ENCODE data around the gene ELK4. TPM values are rescaled to one million over a fixed set of nuclear protein-coding genes. Genes with fewer than 3 reads are reported as not detected.

The ELK4 gene
- total and polyA plus RNA-seq, 2 experiments from 2014 or later = 5.1 to 16.4 TPM

DNA sequence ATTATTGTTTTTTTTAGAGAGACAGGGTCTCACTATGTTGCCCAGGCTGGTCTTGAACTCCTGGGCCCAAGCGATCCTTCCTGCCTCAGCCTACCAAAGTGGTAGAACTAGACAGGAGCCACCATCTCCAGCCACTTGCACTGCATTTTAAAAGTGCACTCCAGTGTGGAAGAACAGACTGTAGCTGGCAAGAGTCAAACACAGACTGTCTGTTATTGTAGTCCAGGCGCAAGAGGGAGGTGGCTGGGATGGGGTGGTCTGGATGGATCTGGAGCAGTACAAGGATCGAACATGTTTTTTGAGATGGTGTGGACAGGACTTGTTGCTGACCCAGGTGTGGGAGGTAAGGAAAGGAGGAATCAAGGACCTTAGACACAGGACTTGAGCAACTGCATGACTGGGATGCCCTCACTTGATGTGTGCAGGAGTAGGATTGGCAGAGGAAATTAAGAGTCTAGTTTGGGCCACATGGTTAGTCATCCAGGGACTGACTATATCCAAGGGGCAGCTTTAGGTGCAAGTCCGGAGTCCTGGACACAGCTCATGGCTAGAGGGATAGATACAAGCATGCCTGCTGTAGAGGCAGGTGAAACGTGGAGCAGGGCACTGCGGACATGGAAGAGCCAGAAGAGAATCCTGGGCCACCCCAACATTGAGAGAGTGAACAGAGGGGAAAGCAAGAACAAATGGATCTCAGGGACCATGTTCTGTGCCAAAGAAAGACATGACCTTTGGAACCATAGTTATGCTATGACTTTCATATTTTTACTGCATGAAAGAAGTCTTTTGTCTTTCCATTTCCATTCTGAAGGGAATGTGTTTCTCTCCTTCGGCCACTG lies 42.0 kb downstream of the ELK4 start:
- Histone ChIP-seq H3K9ac (no peak overlapping the region), H3K4me1 (ENCODE audit: insufficient read depth) (peaks cover 4% of the 10 kb centered on the region; the same call in 1 of the 2 replicates), H3K4me2 (ENCODE audit: unreplicated experiment) (no peak overlapping the region), H3K4me3 (no peak overlapping the region), H3K36me3 (ENCODE audit: low read depth) (no peaks in the 10 kb centered on the region), H2AFZ (no peak overlapping the region), H3K79me2 (ENCODE audit: insufficient read depth) (no peaks in the 10 kb centered on the region), H3K9me2 (ENCODE audit: insufficient read depth) (no peaks in the 10 kb centered on the region), H3F3A (ENCODE audit: insufficient read depth) (no peaks in the 10 kb centered on the region), H3K27me3 (replicated peaks; ENCODE audit: insufficient read depth) (0 out of 2 replicates have a peak, but pooled peaks cover 3% of the 10 kb centered on the region), H4K20me1 (ENCODE audit: insufficient read depth) (no peaks in the 10 kb centered on the region), H3K9me3 (ENCODE audit: low read depth) (no peaks in the 10 kb centered on the region), H3K27ac (no peak overlapping the region)
- 79 to 87% methylated on average over 7 of the region's 7 CpGs for WGBS, 2 experiments (ENCODE audit: low coverage in 1 of 2, low lambda C conversion rate in 2 of 2, missing lambda C conversion rate in 2 of 2)
- DNase-seq = no peak
- TF ChIP-seq EZH2phosphoT487 (IDR thresholded peaks at IDR 0.05; ENCODE audit: insufficient read depth, low read depth) (no peak), EZH2 (IDR thresholded peaks at IDR 0.05; ENCODE audit: insufficient read depth, poor library complexity, severe bottlenecking) (no peak)
- in situ Hi-C loops (cut with MboI) = loop anchor here (10.0 kb wide), 1 partner anchor 65 kb away; no protein-coding TSS in a partner anchor

DNA sequence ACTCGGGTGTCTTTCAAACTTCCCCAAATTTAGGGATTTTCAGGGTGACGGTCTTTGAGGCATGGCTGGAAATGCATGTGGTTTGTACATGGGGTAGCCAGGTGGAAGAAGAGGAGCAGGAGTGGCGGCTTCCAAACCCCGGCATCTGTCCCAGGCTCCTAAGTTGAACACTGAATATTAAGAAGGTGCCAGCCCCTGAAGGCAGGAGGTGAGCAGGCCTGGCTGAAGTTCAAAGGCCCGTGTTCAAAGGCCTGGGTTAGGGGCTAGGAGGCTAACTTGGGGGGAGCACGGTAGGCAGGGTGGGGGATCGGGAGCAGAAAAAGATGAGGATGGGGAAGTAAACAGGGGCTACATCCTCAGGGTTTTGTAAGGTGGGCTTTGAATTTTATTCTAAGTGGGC lies 42.8 kb downstream of the ELK4 start:
- H3K27ac ChIP-seq = no peak overlapping the region
- 86% methylated on average over 7 of the region's 7 CpGs for WGBS, 2 experiments (ENCODE audit: low coverage in 1 of 2, low lambda C conversion rate in 2 of 2, missing lambda C conversion rate in 2 of 2)
- no peaks in the 10 kb centered on the region for H3K36me3 ChIP-seq (ENCODE audit: low read depth)
- H3K27me3 ChIP-seq (replicated peaks; ENCODE audit: insufficient read depth) = 0 out of 2 replicates have a peak, but pooled peaks cover 6% of the 10 kb centered on the region
- no peak overlapping the region for H3K4me3 ChIP-seq
- no peak overlapping the region for H2AFZ ChIP-seq
- DNase-seq = no peak
- H3K4me2 ChIP-seq (ENCODE audit: unreplicated experiment) = no peak overlapping the region
- in situ Hi-C loops (cut with MboI) = no loop called here
- no peaks in the 10 kb centered on the region for H4K20me1 ChIP-seq (ENCODE audit: insufficient read depth)
- peaks cover 4% of the 10 kb centered on the region; the same call in 1 of the 2 replicates for H3K4me1 ChIP-seq (ENCODE audit: insufficient read depth)
- no peak overlapping the region for H3K9ac ChIP-seq
- H3F3A ChIP-seq (ENCODE audit: insufficient read depth) = no peaks in the 10 kb centered on the region
- TF ChIP-seq EZH2phosphoT487 (IDR thresholded peaks at IDR 0.05; ENCODE audit: insufficient read depth, low read depth) (no peak), EZH2 (IDR thresholded peaks at IDR 0.05; ENCODE audit: insufficient read depth, poor library complexity, severe bottlenecking) (no peak)
- H3K79me2 ChIP-seq (ENCODE audit: insufficient read depth) = no peaks in the 10 kb centered on the region
- no peaks in the 10 kb centered on the region for H3K9me3 ChIP-seq (ENCODE audit: low read depth)
- no peaks in the 10 kb centered on the region for H3K9me2 ChIP-seq (ENCODE audit: insufficient read depth)

DNA sequence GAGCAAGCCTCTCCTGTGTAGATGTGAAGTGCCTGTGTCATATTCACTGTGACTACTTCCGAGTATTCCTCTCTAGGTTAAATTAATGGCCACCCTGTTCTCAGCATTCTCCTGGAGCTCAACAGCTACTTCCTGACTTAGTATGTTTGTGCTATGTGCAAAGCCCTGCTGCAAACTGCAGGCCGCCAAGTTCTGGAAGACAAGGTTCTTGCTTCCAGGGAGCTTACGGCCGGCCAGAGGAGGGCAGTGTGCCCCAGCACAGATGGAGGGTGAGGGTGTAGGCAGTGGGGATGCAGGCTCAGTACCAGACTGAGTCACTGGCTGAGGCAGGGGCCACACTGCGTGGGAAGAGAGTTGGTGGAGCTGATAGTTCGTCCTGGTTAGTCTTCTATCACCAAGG lies 43.2 kb downstream of the ELK4 start:
- peak; percentile 61 for DNase-seq
- in situ Hi-C loops (cut with MboI) = no loop called here

GRCh38 chr1:205587581-205587980 lies 44.2 kb downstream of the ELK4 start:
- Histone ChIP-seq H3K4me2 (ENCODE audit: unreplicated experiment) (no peak overlapping the region), H4K20me1 (ENCODE audit: insufficient read depth) (no peaks in the 10 kb centered on the region), H3K9me3 (ENCODE audit: low read depth) (no peaks in the 10 kb centered on the region), H3K4me1 (ENCODE audit: insufficient read depth) (peaks cover 4% of the 10 kb centered on the region; the same call in 1 of the 2 replicates), H3K9ac (no peak overlapping the region), H3F3A (ENCODE audit: insufficient read depth) (no peaks in the 10 kb centered on the region), H3K9me2 (ENCODE audit: insufficient read depth) (no peaks in the 10 kb centered on the region), H3K36me3 (ENCODE audit: low read depth) (no peaks in the 10 kb centered on the region), H3K27ac (no peak overlapping the region), H3K79me2 (ENCODE audit: insufficient read depth) (no peaks in the 10 kb centered on the region), H2AFZ (no peak overlapping the region), H3K4me3 (no peak overlapping the region), H3K27me3 (replicated peaks; ENCODE audit: insufficient read depth) (peaks cover 20% of the 10 kb centered on the region)
- WGBS, 2 experiments (ENCODE audit: low coverage in 1 of 2, low lambda C conversion rate in 2 of 2, missing lambda C conversion rate in 2 of 2) = 56 to 72% methylated on average over 3 to 4 of the region's 4 CpGs
- TF ChIP-seq EZH2 (IDR thresholded peaks at IDR 0.05; ENCODE audit: insufficient read depth, poor library complexity, severe bottlenecking) = no peak
- TF ChIP-seq EZH2phosphoT487 (IDR thresholded peaks at IDR 0.05; ENCODE audit: insufficient read depth, low read depth) = no peak
- DNase-seq = no peak
- in situ Hi-C loops (cut with MboI) = no loop called here

More for the DNA sequence above, 43.2 kb downstream of the ELK4 start:
- WGBS, 2 experiments (ENCODE audit: low coverage in 1 of 2, low lambda C conversion rate in 2 of 2, missing lambda C conversion rate in 2 of 2) = 41 to 45% methylated on average over 6 of the region's 6 CpGs
- Histone ChIP-seq H3K4me1 (ENCODE audit: insufficient read depth) (peaks cover 4% of the 10 kb centered on the region; the same call in 1 of the 2 replicates), H3K27me3 (replicated peaks; ENCODE audit: insufficient read depth) (peaks cover 9% of the 10 kb centered on the region; the same call in 1 of the 2 replicates), H3K4me3 (no peak overlapping the region), H2AFZ (no peak overlapping the region), H3K9me3 (ENCODE audit: low read depth) (no peaks in the 10 kb centered on the region), H3K9me2 (ENCODE audit: insufficient read depth) (no peaks in the 10 kb centered on the region), H3K36me3 (ENCODE audit: low read depth) (no peaks in the 10 kb centered on the region), H3K79me2 (ENCODE audit: insufficient read depth) (no peaks in the 10 kb centered on the region), H3K27ac (no peak overlapping the region), H3K9ac (no peak overlapping the region), H3K4me2 (ENCODE audit: unreplicated experiment) (no peak overlapping the region), H4K20me1 (ENCODE audit: insufficient read depth) (no peaks in the 10 kb centered on the region), H3F3A (ENCODE audit: insufficient read depth) (no peaks in the 10 kb centered on the region)
- TF ChIP-seq EZH2phosphoT487 (IDR thresholded peaks at IDR 0.05; ENCODE audit: insufficient read depth, low read depth) (no peak), EZH2 (IDR thresholded peaks at IDR 0.05; ENCODE audit: insufficient read depth, poor library complexity, severe bottlenecking) (no peak)
